LNCaP clone FGC (cell line): ENCODE measurements around the gene CPXM2.

Experiments
- DNase-seq: peaks from one replicate; pipeline ENCODE4 v3.0.0-alpha.2; 2011; ENCODE audit warnings: low read depth
- H3K4me3 ChIP-seq: 2 replicates; pipeline ENCODE4 v1.5.1; 2011; ENCODE audit warnings: mild to moderate bottlenecking, low read depth, low read length, control low read depth
- TF ChIP-seq, protein P1 (sequence below): IDR thresholded peaks from 2 replicates; pipeline ENCODE4 v1.5.1; 2012; ENCODE audit warnings: mild to moderate bottlenecking; ENCODE audit not compliant: control insufficient read depth, insufficient read depth; ENCODE audit errors: extremely low read depth

The CPXM2 gene

GRCh38 chr10:123855008-123855684 lies 36.5 kb downstream of the CPXM2 start:
- no peak for DNase-seq
- H3K4me3 ChIP-seq = no peak overlapping the region
- TF ChIP-seq, protein P1, sequence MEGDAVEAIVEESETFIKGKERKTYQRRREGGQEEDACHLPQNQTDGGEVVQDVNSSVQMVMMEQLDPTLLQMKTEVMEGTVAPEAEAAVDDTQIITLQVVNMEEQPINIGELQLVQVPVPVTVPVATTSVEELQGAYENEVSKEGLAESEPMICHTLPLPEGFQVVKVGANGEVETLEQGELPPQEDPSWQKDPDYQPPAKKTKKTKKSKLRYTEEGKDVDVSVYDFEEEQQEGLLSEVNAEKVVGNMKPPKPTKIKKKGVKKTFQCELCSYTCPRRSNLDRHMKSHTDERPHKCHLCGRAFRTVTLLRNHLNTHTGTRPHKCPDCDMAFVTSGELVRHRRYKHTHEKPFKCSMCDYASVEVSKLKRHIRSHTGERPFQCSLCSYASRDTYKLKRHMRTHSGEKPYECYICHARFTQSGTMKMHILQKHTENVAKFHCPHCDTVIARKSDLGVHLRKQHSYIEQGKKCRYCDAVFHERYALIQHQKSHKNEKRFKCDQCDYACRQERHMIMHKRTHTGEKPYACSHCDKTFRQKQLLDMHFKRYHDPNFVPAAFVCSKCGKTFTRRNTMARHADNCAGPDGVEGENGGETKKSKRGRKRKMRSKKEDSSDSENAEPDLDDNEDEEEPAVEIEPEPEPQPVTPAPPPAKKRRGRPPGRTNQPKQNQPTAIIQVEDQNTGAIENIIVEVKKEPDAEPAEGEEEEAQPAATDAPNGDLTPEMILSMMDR = no peak

GRCh38 chr10:123854498-123854897 lies 37.1 kb downstream of the CPXM2 start:
- no peak overlapping the region for H3K4me3 ChIP-seq
- no peak for DNase-seq
- TF ChIP-seq, protein P1 = no peak

DNA sequence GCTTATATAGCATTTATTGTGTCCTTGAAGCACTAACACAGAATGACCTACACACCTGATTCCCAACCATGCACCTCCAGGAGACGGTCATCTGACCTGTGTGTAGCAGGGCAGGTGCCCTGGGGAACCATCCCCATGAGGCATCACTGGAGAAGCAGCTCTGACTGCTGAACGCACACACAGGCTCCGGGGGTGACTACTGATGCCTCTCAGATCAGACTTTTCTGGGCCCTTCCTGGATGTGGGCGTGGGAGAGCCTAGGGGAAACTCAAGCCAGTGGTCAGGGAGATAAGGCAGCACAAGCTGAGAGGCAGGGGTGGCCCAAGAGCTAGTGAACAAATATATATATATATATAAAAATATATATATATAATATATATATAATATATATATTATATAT lies 37.6 kb downstream of the CPXM2 start:
- no peak for DNase-seq

GRCh38 chr10:123852411-123852951 lies 39.1 kb downstream of the CPXM2 start:
- TF ChIP-seq, protein P1 = no peak
- H3K4me3 ChIP-seq = no peak overlapping the region
- no peak for DNase-seq

More for the DNA sequence above, 37.6 kb downstream of the CPXM2 start:
- TF ChIP-seq, protein P1 = no peak
- no peak overlapping the region for H3K4me3 ChIP-seq

GRCh38 chr10:123848564-123849457 lies 42.8 kb downstream of the CPXM2 start:
- no peak overlapping the region for H3K4me3 ChIP-seq
- no peak for DNase-seq
- TF ChIP-seq, protein P1 = no peak

DNA sequence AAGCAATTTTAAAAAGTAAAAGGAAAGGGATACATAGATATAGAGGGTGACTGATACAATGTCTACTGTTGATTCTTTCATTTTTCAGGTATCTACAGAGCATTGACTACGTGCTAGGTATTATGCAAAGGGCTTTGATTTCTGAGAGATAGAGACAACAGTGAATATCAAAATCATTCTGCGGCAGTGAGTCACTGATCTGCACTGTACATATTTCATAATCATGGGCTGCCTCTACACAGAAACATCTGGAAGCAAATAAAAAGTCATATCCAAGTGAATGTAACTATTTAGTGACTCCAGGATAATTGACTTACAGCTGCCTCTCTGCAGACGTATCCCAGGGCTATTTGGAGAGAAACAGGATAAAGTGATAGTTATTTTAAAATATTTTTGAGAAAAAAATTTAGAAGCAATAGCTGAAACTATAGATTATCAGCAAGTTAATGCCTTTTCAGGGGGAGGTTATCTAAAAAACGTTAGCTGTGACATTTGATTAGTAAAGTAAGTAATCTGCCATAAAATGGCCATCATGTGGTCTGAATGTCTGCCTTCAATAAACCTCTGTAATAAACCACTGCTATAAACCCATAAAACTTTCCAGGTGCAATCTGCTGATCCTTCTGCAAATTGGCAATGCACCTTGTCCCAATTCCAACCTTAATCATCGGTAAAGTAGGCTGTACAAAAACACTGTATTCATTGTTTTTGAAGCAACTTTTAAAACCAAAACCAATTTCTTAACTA lies 43.7 kb downstream of the CPXM2 start:
- TF ChIP-seq, protein P1 = no peak
- no peak overlapping the region for H3K4me3 ChIP-seq
- DNase-seq = no peak
